Uterus (tissue), 2 donors: Measurements from ENCODE around the gene C1QB.

Experiments
- POLR2A ChIP-seq, 2 donors: fragments of 450-650 bp; IDR thresholded peaks; one replicate each; pipeline ENCODE4 v1.6.1; 2016; ENCODE audit warnings: antibody characterized with exemption in 2 of 2, mild to moderate bottlenecking in 1 of 2, moderate library complexity in 1 of 2
- TF ChIP-seq, protein P1 (sequence below), 4 experiments: fragments of 200-600 bp in 2 of 4; fragments of 450-650 bp in 2 of 4; sonication (generic) in 2 of 4; IDR thresholded peaks; one replicate each; pipeline ENCODE4 v1.5.1; 2016 to 2019; ENCODE audit warnings: antibody characterized with exemption in 4 of 4, mild to moderate bottlenecking in 2 of 4, moderate library complexity in 1 of 4

DNA sequence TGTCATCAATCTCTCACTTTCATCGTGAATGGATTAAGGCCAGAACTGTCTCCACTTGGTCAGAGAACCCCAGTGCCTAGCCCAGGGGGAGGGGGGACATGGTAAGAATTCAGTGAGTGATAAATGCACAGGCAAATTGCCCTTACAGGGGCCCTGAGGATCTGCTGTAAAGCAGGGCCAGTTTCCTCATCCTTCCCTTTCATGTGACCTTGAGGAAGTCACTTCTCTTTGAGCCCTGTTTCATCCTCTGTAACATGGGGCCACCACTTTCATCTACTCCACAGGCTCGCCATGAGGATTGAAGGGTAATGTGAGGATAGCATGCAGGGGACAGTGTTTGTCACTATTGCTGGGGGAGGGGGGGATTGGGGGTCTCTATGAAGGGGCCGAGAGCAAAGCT is 44.7 kb upstream of the C1QB start:
- TF ChIP-seq POLR2A (IDR thresholded peaks at IDR 0.05) = no peak
- TF ChIP-seq, protein P1, sequence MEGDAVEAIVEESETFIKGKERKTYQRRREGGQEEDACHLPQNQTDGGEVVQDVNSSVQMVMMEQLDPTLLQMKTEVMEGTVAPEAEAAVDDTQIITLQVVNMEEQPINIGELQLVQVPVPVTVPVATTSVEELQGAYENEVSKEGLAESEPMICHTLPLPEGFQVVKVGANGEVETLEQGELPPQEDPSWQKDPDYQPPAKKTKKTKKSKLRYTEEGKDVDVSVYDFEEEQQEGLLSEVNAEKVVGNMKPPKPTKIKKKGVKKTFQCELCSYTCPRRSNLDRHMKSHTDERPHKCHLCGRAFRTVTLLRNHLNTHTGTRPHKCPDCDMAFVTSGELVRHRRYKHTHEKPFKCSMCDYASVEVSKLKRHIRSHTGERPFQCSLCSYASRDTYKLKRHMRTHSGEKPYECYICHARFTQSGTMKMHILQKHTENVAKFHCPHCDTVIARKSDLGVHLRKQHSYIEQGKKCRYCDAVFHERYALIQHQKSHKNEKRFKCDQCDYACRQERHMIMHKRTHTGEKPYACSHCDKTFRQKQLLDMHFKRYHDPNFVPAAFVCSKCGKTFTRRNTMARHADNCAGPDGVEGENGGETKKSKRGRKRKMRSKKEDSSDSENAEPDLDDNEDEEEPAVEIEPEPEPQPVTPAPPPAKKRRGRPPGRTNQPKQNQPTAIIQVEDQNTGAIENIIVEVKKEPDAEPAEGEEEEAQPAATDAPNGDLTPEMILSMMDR (IDR thresholded peaks at IDR 0.05) = no peak
